ENCODE results near the gene PACSIN3. TPM values are rescaled to one million over a fixed set of nuclear protein-coding genes. Genes with fewer than 3 reads are reported as not detected.
"Not testable (repeated sequence)": the region's sequence is repeated elsewhere in the genome, so short reads cannot be mapped to it uniquely, and the experiment has no call there.

PACSIN3 gene
- total and polyA plus RNA-seq, 2 donors (not counting 1 experiment from before 2014, with no cell fraction given), result 10.8 to 19.8 TPM

- TF ChIP-seq, protein P1, sequence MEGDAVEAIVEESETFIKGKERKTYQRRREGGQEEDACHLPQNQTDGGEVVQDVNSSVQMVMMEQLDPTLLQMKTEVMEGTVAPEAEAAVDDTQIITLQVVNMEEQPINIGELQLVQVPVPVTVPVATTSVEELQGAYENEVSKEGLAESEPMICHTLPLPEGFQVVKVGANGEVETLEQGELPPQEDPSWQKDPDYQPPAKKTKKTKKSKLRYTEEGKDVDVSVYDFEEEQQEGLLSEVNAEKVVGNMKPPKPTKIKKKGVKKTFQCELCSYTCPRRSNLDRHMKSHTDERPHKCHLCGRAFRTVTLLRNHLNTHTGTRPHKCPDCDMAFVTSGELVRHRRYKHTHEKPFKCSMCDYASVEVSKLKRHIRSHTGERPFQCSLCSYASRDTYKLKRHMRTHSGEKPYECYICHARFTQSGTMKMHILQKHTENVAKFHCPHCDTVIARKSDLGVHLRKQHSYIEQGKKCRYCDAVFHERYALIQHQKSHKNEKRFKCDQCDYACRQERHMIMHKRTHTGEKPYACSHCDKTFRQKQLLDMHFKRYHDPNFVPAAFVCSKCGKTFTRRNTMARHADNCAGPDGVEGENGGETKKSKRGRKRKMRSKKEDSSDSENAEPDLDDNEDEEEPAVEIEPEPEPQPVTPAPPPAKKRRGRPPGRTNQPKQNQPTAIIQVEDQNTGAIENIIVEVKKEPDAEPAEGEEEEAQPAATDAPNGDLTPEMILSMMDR (conservative IDR thresholded peaks at IDR 0.05 in 1 of 2, IDR thresholded peaks at IDR 0.05 in 1 of 2; ENCODE audit: low read depth in 1 of 2, low read length in 2 of 2), result no peak
- TF ChIP-seq EZH2 (IDR thresholded peaks at IDR 0.05; ENCODE audit: low read length, missing control alignments), result no peak
- Histone ChIP-seq H3K9ac (ENCODE audit: insufficient read depth, low read length) (no peak overlapping the region), H4K20me1 (ENCODE audit: control insufficient read depth, extremely low read depth, insufficient read depth, low read length) (no peaks in the 10 kb centered on the region), H3K27ac (ENCODE audit: insufficient read depth, low read length) (no peak overlapping the region), H3K4me1 (ENCODE audit: control insufficient read depth, extremely low read depth, insufficient read depth, low read length) (peaks cover 11% of the 10 kb centered on the region), H3K79me2 (ENCODE audit: control insufficient read depth, insufficient read depth, low read length) (peaks cover 13% of the 10 kb centered on the region), H3K9me3 (ENCODE audit: control insufficient read depth, insufficient read depth, low read depth, low read length) (no peaks in the 10 kb centered on the region), H3K4me2 (ENCODE audit: extremely low read depth, insufficient read depth, low read length) (no peak overlapping the region), H3K27me3 (ENCODE audit: control insufficient read depth, insufficient read depth, low read length) (no peaks in the 10 kb centered on the region), H3K36me3 (ENCODE audit: control insufficient read depth, insufficient read depth, low read length) (peaks cover under 1% of the 10 kb centered on the region), H2AFZ (ENCODE audit: low read length) (no peak overlapping the region), H3K4me3 (replicated peaks in 1 of 4; ENCODE audit: control extremely low read depth in 1 of 4, insufficient read depth in 1 of 4, low read depth in 3 of 4, low read length in 4 of 4) (no peak overlapping the region)
- no peak for DNase-seq (ENCODE audit: low read depth in 2 of 2)
These were observed 26.7 kb upstream of the PACSIN3 start for GRCh38 chr11:47212938-47213337.

DNA sequence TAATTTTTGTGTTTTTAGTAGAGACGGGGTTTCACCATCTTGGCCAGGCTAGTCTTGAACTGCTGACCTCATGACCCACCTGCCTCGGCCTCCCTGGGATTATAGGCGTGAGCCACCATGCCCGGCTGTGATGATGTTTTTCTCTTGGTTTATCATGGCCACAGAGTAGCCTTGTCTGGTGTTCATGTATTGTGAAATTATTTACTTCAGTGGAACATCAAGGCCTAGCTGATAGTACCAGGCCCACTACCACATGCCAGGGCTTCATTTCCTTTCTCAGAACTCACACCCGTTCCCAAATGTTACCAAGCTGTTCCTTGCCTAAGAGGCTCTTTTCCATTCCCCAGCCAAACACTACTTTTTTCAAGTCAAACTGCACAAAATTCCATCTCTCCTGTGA, 22.4 kb upstream of the PACSIN3 start:
- Histone ChIP-seq H3K27me3 (ENCODE audit: control insufficient read depth, insufficient read depth, low read length) (no peaks in the 10 kb centered on the region), H3K4me3 (replicated peaks in 1 of 4; ENCODE audit: control extremely low read depth in 1 of 4, insufficient read depth in 1 of 4, low read depth in 3 of 4, low read length in 4 of 4) (no peak overlapping the region), H3K4me2 (ENCODE audit: extremely low read depth, insufficient read depth, low read length) (no peak overlapping the region), H3K9me3 (ENCODE audit: control insufficient read depth, insufficient read depth, low read depth, low read length) (no peaks in the 10 kb centered on the region), H3K36me3 (ENCODE audit: control insufficient read depth, insufficient read depth, low read length) (no peaks in the 10 kb centered on the region), H3K4me1 (ENCODE audit: control insufficient read depth, extremely low read depth, insufficient read depth, low read length) (peaks cover 5% of the 10 kb centered on the region), H3K27ac (ENCODE audit: insufficient read depth, low read length) (no peak overlapping the region), H4K20me1 (ENCODE audit: control insufficient read depth, extremely low read depth, insufficient read depth, low read length) (no peaks in the 10 kb centered on the region), H3K79me2 (ENCODE audit: control insufficient read depth, insufficient read depth, low read length) (no peaks in the 10 kb centered on the region), H2AFZ (ENCODE audit: low read length) (no peak overlapping the region), H3K9ac (ENCODE audit: insufficient read depth, low read length) (no peak overlapping the region)
- no peak for DNase-seq (ENCODE audit: low read depth in 2 of 2)
- TF ChIP-seq EZH2 (IDR thresholded peaks at IDR 0.05; ENCODE audit: low read length, missing control alignments), result no peak
- TF ChIP-seq, protein P1 (conservative IDR thresholded peaks at IDR 0.05 in 1 of 2, IDR thresholded peaks at IDR 0.05 in 1 of 2; ENCODE audit: low read depth in 1 of 2, low read length in 2 of 2), result no peak

DNA sequence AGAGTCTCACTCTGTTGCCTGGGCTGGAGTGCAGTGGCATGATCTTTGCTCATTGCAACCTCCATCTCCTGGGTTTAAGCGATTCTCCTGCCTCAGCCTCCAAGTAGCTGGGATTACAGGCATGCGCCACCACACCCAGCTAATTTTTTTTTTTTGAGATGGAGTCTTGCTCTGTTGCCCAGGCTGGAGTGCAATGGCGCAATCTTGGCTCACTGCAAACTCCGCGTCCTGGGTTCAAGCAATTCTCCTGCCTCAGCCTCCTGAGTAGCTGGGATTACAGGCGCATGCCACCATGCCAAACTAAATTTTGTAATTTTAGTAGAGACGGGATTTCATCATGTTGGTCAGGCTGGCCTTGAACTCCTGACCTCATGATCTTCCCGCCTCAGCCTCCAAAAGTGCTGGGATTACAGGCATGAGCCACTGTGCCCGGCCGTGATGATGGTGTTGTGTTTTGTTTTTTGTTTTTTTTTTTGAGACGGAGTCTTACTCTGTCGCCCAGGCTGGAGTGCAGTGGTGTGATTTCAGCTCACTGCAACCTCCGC, 21.8 kb upstream of the PACSIN3 start:
- H2AFZ ChIP-seq (ENCODE audit: low read length); H3K4me2 ChIP-seq (ENCODE audit: extremely low read depth, insufficient read depth, low read length); H3K4me3 ChIP-seq (replicated peaks in 1 of 4; ENCODE audit: control extremely low read depth in 1 of 4, insufficient read depth in 1 of 4, low read depth in 3 of 4, low read length in 4 of 4); H3K9ac ChIP-seq (ENCODE audit: insufficient read depth, low read length); H3K36me3 ChIP-seq (ENCODE audit: control insufficient read depth, insufficient read depth, low read length); DNase-seq (ENCODE audit: low read depth in 2 of 2); H3K4me1 ChIP-seq (ENCODE audit: control insufficient read depth, extremely low read depth, insufficient read depth, low read length); H4K20me1 ChIP-seq (ENCODE audit: control insufficient read depth, extremely low read depth, insufficient read depth, low read length); H3K27ac ChIP-seq (ENCODE audit: insufficient read depth, low read length); H3K9me3 ChIP-seq (ENCODE audit: control insufficient read depth, insufficient read depth, low read depth, low read length); H3K79me2 ChIP-seq (ENCODE audit: control insufficient read depth, insufficient read depth, low read length); H3K27me3 ChIP-seq (ENCODE audit: control insufficient read depth, insufficient read depth, low read length): not testable (repeated sequence)
